T47D (cell line): Measurements from ENCODE around the gene TULP4.
"Not testable (repeated sequence)": the region's sequence is repeated elsewhere in the genome, so short reads cannot be mapped to it uniquely, and the experiment has no call there.

Experiments used
- DNase-seq, 2 experiments: peaks; one replicate each; pipeline versions ENCODE4 v3.0.0 to v3.0.0-alpha.2; 2011 to 2012; ENCODE audit warnings: low read depth in 1 of 2, low spot score in 1 of 2
- JUND ChIP-seq: IDR thresholded peaks from 2 replicates; pipeline ENCODE4 v1.6.1; 2012; ENCODE audit warnings: low read depth
- in situ Hi-C: cut with HindIII; loops from 2 replicates; pipeline ENCODE4 v1.10.0; 2016; ENCODE audit warnings: low sequenced_read_pairs, low pct_unique_long_range_greater_than_20kb

TULP4 gene

GRCh38 chr6:158324136-158324535 lies 11.9 kb downstream of the TULP4 start:
- no peak for DNase-seq
- in situ Hi-C loops, result no loop called here
- TF ChIP-seq JUND, result no peak

- TF ChIP-seq JUND, result no peak
- in situ Hi-C loops, result no loop called here
- no peak for DNase-seq
Measured at GRCh38 chr6:158327211-158327610, 14.9 kb downstream of the TULP4 start.

DNA sequence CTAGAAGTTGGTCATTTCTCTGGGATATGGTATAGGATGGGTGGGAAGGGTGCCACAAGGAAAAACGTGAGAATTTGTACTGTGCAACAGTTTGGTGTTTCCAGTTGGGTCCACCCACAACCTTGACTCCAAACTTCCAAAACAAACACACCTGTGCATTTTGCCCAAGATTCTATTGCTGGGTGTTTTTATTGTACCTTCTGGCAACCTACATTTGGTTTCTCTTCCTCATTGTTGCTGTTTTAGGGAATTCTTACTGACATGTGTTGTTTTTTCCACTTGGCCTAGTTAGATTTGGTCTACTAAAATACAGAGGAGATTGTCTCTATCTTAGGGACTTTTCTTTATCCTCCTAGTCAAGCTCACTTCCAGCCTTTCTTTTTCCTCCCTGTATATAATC lies 16.7 kb downstream of the TULP4 start:
- no peak for TF ChIP-seq JUND
- in situ Hi-C loops, result no loop called here
- DNase-seq, result peak in 1 of 2 experiments; percentile 30

DNA sequence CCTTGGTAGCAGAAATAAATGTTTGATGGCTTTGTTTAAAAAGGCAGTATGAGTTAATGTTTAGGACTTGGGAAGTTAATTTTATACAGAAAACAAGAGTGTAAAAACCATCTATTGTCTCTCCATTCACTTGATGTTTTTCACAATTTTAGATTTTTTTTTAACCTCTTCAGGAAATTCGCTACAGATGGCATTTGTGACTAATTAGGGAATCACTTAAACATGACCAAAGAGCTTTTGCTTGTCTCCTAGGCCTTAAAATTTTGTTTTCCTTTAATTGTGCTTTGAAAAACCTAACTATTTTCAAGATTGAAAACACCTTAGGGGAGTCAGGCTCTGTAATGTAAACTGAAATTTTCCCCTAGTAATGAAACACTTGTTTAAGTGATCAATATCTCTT lies 17.3 kb downstream of the TULP4 start:
- in situ Hi-C loops, result no loop called here
- no peak for TF ChIP-seq JUND
- no peak for DNase-seq

GRCh38 chr6:158330016-158330415 lies 17.8 kb downstream of the TULP4 start:
- TF ChIP-seq JUND, result no peak
- no peak for DNase-seq
- in situ Hi-C loops, result no loop called here

GRCh38 chr6:158332237-158332636 lies 20.0 kb downstream of the TULP4 start:
- no peak for TF ChIP-seq JUND
- in situ Hi-C loops, result no loop called here
- no peak for DNase-seq

- in situ Hi-C loops, result no loop called here
- DNase-seq, result no peak
- no peak for TF ChIP-seq JUND
Measured at GRCh38 chr6:158333094-158333493, 20.8 kb downstream of the TULP4 start.

- TF ChIP-seq JUND, result no peak
- in situ Hi-C loops, result no loop called here
- DNase-seq, result no peak
Measured at GRCh38 chr6:158334534-158334933, 22.3 kb downstream of the TULP4 start.

GRCh38 chr6:158337332-158337731 lies 25.1 kb downstream of the TULP4 start:
- no peak for TF ChIP-seq JUND
- in situ Hi-C loops, result no loop called here
- no peak for DNase-seq

- TF ChIP-seq JUND, result no peak
- in situ Hi-C loops, result no loop called here
- peak in 1 of 2 experiments; percentile 24 for DNase-seq
Measured at GRCh38 chr6:158338311-158339112, 26.2 kb downstream of the TULP4 start.

DNA sequence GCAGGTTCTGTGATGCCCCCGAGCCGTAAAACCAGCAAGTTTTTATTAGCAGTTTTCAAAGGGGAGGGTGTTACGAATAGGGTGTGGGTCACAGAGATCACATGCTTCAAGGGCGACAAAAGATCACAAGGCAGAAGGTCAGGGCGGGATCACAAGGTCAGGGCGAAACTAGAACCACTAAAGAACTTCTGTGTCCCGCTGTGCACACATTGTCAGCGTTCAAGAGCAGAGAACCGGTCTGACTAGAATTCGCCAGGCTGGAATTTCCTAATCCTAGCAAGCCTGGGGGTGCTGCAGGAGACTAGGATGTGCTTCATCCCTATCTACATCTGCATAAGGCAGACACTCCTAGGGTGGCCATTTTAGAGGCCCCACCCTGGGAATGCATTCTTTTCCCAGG lies 26.9 kb downstream of the TULP4 start:
- in situ Hi-C loops, result not testable (repeated sequence)
- peak in 1 of 2 experiments; percentile 71 for DNase-seq

GRCh38 chr6:158340252-158340651 lies 28.0 kb downstream of the TULP4 start:
- TF ChIP-seq JUND, result no peak
- no peak for DNase-seq
- in situ Hi-C loops, result no loop called here

DNA sequence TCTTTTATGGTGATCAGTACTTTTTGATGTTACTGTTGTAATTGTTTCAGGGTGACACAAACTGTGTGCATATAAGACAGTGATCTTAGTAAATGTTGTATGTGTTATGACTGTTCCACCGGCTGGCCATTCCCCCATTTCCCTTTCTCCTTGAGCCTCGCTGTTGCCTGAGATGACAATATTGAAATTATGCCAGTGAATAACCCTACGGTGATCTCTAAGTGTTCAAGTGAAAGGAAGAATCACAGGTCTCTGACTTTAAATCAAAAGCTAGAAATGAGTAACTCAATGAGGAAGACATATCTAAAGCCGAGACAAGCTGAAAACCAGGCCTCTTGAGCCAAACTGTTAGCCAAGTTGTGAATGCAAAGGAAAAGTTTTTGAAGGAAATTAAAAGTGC lies 32.3 kb downstream of the TULP4 start:
- no peak for DNase-seq
- TF ChIP-seq JUND, result no peak
- in situ Hi-C loops, result no loop called here

GRCh38 chr6:158345444-158345843 lies 33.2 kb downstream of the TULP4 start:
- DNase-seq, in situ Hi-C loops: not testable (repeated sequence)

DNA sequence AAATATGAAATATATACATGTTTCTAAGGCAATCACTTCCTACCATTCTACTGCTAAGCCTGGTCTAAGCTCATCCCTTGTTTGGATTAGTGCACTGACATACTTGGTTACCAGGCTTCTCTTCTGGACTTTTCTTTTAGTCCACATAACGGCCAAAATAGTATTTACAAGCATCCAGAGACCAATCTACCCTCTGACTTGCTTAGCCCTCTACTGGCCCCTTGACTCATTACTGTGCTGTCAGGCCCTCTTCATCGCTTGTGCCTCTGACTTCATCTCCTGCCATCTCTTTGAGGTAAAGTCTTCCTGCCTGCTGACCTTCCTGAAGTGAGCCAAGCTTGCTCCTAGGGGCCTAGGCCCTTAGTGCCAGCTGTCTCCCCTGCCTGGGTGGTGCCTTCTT lies 35.1 kb downstream of the TULP4 start:
- in situ Hi-C loops, result no loop called here
- no peak for DNase-seq
- no peak for TF ChIP-seq JUND

- in situ Hi-C loops, DNase-seq: not testable (repeated sequence)
Measured at GRCh38 chr6:158348737-158349504, 36.7 kb downstream of the TULP4 start.

- in situ Hi-C loops, result not testable (repeated sequence)
Measured at GRCh38 chr6:158349505-158350275, 37.4 kb downstream of the TULP4 start.

DNA sequence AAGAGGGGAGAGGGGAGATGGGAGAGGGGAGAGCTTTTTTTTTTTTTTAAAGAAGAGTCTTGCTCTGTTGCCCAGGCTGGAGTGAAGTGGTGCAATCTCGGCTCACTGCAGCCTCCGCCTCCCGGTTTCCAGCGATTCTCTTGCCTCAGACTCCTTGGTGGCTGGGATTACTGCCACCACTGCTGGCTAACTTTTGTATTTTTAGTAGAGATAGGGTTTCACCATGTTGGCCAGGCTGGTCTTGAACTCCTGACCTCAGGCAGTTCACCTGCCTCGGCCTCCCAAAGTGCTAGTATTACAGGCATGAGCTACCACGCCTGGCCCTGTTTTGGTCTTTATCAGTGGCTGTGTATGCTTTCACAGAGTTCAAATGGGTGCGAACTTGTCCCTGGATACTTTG lies 38.5 kb downstream of the TULP4 start:
- in situ Hi-C loops, DNase-seq: not testable (repeated sequence)

More at GRCh38 chr6:158349505-158350275, 37.4 kb downstream of the TULP4 start:
- not testable (repeated sequence) for DNase-seq
